HG02571 (cell line): Measurements from ENCODE around the gene TRAP1.

Experiments
- ATAC-seq: cut with Tn5 transposase; IDR thresholded peaks from one replicate; pipeline ENCODE4 v1.9.1; 2021; ENCODE audit warnings: mild to moderate bottlenecking, moderate library complexity; ENCODE audit not compliant: unreplicated experiment

TRAP1 gene

DNA sequence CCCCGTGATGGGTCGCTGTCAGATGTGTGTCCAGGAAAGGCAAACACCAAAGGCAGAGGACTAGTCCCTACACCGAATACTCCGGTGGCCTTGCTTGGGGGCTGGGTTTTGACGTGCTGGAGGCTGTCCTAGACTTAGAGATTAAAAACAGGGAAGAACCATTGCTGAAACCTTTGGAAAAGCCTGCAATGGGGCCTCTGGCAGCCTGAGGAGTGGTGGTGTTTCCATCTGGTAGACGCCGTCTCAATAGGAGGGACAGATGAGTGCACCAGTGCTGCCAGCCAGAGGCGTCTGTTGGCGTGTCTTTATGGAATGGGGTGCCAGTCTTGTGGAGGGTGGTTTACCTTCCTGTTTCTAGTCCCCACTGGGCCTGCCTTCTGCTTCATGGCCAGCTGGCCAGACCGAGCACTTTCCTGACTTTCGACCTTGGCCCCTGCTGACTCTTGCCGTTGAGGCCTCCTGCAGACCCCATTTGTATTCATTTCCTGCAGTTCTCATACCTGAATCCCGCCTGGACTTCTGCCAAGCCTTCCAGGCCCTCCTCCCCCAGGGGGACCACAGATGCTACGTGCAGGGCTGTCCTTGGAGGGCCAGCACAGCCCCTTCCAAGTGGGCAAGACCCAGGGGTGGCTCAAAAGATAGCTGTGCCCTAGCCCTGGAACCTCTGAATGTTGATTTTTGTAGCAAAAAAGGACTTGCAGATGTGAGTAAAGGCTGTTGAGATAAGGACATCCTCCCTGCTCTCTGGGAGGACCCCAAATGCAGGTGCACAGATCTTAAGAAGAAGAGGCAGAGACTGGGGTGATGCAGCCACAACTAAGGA lies 64.7 kb downstream of the TRAP1 start:
- no peak for ATAC-seq

DNA sequence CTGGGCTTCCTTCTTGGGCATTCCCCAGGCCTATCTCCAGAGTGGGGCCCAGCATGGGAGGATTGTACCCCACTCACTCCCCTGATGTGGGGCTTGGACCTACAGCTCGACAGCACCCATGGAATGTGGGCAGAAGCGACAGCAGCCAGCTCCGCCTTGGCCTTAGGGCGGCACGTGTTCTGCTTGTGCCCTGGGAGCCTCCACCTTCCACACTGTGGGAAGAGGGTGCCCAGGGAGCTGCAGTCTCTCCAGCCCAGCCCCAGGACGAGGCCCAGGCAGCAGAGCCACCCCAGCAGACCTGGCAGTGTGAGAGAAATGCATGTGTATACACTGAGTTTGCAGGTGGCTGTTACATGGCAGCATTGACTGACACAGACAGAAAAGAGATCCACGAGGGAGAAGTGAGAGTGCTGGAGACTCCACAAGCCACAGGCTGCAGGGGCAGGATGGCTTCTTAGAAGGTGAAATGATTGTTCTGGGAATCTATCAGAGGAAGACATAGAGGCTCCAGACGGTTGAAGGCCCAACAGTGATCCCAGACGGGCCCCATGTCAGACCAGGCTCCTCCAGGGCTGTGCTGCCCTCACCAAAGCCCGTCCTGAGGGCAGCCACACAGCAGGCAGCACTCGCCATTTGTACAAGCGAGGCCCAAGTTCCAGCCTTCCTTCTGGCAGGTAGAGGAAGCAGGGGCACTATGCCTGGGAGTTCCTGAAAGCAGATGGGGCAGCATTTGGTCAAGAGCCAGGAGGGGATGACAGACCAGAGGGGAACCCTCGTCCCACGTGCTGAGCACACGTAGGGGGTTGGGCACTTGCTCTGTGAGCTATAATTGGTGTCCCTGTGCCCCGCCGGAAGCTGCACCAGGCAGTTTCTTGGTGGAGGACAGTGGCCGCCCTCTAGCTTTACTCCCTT lies 65.6 kb downstream of the TRAP1 start:
- no peak for ATAC-seq

DNA sequence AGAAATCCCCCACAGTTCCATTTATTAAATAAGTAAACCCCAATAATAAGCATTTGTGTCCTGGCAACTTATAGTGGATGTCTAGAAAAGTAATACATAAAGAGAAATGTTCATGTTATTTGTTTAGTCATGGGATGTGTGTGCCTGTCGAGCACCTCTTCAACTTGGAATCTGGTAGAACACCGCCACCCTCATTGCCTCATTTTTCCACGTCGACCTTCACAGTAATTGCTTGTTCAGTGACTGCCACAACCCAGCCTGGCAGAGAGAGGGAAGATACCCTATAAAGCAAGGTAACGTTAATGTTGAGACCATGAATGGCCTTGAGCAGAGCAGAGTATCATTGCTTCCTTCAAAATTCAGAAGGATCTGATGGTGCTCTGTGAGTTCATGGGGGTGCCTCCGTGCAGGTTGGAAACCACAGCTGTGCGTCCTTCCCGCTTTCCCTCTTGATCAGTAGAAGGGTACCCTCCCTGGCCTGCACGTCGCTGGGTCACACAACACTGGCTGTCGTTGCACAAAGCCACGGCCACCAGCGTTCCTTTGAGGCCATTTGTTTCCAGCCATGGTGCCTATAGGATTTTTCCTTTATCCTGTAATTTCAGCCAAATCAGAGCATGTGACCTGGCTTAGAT lies 66.6 kb downstream of the TRAP1 start:
- no peak for ATAC-seq

DNA sequence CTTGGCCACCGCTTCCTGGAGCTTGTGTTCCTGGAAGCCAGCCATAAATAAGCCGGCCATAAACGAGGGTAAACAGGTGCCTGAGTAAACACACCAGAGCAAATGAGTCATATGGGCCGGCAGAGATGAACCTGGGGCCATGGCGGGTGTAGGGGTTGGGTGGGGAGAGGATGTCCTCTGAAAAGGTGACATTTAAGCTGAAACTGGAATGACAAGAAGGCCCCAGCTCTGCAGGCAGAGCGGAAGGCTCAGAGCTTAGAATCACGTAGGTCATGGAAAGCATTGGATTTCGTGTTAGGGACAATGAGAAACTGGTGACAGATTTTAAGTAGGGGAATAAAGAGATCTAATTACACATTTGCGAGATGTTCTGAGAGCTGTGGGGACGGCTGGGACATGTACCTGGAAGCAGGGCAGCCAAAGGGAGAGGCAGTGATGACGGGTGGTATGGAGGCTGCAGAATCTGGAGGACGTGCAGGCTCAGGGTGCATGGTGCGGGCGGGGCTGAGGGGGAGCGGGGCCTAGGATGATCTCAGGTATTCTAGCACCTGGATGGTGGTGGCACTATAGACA lies 70.9 kb downstream of the TRAP1 start:
- ATAC-seq: no peak

DNA sequence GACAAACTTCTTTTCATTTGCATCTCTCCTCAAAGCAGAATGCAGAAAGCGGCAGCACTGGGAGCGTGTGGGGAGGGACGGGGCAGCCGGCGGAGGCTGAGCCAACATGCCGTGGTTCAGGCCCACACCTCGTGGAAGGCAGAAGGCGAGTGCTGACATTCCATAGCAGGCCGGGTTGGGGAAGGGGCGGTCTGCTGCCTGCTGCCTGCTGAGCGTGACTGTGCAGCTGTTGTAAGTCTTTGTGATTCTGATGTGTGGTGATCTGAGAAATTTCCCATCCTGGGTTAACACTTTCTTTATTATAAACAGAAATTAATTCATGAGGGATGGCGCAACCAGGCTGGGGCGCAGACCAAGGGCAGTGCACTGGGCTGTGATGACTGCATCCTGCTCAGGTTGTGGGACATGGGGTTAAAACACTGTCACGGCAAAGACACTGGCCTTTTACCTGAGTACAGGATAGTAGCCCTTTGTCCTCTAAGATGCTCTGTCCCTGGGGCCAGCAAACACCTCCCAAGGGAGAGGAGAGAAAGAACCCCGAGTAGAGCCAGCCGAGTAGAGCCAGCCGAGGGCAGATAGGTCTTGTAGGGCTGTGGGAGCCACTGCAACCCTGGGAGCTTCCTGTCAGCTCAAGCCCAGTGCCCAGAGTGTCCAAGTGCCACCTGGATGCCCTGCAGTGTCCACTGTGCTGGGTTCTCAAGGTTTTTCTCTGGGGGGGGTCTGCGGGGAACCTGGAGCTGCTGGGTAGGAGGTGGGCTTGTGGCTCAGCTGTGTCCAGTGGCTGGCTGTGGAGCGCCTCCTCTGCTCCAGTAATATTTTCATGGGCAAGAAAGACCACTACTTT lies 71.6 kb downstream of the TRAP1 start:
- ATAC-seq: no peak

DNA sequence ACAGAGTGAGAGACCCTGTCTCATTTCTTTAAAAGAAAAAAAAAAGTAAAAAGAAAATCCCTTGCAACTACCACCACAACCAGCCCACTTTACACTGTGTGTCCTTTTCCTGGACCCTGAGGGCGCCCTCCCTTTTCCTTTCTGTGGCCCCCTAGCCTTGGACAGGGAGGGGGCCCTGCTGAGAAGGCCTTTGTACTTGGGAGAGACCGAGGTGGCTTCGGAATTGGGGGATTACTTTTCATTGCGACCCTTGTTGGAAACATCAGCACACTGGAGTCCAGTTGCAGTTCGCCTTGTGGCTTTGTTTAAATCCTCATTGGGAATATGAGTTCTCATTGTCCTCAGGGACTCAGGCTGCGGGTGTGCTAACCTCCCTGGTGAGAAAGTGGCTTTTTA lies 72.2 kb downstream of the TRAP1 start:
- ATAC-seq: no peak

DNA sequence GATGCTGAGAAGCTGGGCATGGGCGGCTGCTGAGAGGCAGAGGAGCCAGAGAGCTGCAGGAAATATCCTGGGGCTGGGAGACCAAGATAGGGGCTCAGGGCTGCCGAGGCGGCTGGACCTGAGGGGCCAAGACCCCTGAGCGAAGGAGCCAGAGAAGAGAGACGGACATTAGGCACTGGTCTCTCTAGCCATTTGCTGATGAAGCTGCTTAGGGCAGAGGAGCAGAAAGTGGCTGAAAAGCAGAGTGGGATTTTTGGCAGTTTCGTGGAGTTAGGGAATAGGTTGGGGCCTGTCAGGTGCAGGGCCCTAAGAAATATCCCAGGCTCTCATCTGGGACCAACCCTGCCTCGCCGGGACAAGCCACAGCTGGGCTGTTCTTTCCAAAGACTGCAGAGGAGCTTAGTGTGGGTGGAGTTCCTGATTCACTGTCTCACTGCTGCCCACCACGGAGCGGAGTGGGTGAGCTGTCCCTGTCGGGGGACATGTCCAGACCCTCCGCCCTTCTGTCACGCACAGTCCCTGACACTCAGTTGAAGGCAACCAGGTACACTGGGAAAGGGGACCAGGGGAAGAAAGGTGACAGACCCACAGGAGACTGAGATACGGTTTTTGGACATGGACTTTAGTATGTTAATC lies 74.1 kb downstream of the TRAP1 start:
- ATAC-seq: no peak

DNA sequence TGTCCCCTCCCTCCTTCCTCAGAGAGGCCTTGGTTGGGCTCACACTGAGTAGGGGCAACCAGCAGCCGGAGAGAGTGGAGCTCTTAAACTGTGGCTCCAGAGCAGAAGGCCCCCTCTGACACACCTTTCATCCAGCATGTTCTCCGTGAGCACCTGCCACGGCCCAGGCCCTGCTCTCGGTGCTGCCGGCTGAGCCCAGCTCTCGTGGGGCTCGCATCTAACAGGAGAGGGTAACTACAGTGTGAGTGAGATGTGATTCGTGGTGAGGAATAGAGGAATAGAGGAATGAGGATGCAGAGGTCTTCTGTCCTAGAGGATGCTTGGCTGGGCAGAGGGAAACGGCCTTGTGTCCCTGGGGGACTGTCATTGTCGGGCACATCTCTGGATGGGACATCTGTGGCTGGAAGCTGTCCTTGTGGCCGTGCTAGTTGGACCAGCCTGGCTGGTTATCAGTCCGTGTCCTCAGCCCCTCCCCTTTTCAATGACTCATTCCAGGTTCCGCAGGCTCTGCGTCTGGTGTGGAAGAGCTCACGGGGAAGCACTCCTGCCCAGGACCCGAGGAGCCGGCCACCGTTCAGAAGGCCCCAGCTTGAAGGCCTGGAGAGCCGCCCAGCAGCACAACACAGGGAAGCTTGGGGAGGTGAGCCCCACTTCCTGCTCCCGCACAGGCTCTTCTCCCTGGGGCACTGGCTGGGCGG lies 74.8 kb downstream of the TRAP1 start:
- ATAC-seq: no peak

DNA sequence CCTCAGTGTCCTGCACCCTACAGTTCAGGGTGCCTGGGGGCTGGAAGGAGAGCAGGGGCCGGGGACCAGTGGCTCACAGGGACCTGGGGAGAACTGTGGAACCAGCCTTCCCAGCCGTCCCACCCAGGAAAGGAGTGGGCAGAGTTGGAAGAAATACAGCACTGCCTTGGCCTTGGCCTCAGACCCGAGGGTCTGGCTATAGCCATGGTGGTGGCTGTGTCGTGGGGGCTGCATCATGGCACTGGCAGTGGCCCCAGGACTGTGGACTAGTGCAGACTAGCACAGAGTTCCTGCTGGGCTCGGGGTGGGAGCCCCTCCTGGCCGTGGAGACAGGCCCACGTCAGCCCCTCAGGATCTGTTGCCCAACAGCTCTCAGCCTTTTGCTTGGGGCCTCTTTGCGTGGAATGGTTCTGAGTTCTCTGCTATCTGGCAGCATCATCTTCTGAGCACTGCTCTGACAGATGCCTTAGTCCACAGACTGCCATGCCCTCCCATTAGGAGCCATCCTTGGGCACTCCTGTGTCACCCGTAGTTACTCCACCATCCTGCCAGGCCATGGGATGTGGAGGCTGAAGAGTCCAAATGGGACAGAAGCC lies 75.4 kb downstream of the TRAP1 start:
- no peak for ATAC-seq

DNA sequence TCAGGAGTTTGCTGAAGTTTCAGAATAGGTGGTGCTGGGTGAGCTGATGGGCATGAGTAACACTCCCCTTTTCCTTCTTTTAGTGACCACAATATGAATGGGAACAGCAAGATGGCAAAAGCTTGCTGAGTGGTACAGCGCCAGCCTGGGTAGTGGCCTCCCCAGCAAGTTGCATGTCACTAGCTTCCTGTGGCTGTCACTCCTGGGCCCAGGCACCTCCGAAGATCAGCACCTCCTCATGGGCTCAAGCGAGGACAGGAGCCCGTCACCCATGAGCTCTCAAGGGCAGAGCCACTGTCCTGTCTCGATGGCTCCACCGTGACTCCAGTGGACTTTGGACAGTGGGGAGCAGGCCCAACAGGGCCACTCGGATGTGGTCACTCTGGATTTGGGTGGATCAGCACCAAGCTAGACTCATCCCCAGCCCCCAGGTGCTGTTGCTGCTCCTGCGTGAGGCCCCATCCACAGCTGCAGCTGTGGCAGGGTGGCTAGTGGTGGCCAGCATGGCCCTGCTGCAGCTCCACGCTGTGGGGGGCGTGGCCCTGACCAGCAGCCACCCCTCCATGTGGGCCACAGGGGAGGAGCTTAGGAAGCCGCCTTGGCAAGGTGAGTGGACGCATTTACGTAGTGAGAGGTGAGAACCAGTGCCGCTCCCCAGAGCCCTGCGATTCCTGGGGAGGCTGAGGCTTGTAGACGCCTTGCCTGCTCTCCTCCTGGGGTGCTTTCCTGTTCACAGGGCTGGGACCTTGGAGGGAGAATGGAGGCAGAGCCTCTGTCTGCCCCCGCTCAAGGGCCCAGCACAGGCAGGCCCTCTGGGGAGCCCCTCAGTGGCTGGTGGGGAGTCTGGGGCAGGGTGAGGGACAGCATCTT lies 76.5 kb downstream of the TRAP1 start:
- ATAC-seq: no peak

DNA sequence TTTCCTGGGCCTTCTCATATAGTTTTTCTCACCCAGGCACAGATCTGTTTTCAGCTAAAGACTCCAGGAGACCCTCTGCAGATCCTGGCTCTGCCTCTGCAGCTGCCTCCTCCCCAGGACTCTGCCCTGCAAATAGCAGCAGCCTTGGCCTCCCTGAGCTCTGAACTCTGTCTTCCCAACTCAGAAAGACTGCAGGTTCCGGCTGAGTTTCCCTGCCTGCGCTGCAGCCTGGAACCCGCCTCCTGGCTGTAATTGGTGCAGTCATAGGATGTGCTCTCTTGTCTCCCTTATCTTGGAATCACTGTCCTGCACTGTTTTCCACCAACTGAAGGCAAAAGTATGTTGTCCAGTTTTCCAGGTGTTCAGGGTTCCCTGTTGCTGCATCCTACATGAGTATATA lies 77.1 kb downstream of the TRAP1 start:
- no peak for ATAC-seq

DNA sequence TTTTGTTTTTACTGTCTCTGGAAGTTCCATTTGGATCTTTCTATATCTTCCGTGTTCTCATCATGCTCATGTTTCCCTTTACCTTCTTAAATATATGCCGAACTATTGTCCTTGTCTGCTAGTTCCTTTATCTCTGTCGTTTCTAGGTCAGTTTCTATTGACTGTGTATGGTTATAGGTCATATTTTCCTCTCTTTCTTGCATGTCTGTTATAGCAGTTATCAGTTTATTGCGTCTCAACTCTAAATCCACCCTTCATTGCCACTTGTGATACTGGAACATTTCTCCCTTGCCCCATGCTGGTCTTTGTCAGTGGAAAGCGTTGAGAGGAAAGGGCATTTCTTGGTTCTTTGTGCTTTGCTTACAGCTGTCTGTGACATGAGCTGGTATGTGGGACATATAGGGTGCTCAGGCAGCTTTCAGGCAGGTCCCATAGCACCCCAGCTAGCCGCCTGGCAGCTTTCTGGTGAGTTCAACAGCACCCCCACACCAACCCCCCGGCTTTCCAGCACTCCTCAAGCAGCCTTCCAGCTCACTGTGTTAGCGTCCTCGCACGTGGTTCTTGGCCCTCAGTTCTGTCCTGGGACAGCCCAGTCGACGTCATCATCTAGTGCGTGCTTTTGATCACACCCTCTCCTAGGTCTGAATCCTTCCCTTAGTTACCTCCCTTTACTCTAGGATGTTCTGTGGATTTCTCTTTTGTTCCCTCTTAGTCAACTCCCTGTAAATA lies 78.2 kb downstream of the TRAP1 start:
- ATAC-seq: no peak

DNA sequence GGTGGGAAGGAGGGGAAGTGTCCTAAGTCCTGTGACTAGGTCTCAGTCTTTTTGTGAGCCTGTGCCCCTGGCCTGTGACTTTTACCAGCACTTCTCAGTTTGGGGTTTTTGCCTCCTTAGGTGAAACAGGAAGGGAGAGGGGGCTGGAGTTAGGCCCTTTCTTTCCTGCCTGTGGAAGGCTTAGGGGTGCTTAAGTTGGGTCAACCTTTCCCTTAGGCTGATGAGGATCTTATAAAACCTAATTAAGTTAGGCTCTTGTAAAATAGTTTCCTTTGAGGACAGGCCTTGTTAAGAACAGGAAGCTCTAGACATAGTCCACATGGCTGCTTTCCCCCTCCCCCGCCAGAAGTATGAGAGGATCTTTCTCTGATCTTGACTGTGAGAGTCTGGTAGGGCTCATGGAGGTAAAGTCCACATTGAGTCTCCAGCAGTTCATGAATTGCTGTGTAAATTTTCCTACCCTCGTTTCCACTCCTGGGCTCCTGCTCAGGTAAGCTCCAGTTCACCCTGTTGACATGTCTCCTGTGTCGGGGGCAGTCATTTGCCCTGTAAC lies 79.9 kb downstream of the TRAP1 start:
- ATAC-seq: no peak

DNA sequence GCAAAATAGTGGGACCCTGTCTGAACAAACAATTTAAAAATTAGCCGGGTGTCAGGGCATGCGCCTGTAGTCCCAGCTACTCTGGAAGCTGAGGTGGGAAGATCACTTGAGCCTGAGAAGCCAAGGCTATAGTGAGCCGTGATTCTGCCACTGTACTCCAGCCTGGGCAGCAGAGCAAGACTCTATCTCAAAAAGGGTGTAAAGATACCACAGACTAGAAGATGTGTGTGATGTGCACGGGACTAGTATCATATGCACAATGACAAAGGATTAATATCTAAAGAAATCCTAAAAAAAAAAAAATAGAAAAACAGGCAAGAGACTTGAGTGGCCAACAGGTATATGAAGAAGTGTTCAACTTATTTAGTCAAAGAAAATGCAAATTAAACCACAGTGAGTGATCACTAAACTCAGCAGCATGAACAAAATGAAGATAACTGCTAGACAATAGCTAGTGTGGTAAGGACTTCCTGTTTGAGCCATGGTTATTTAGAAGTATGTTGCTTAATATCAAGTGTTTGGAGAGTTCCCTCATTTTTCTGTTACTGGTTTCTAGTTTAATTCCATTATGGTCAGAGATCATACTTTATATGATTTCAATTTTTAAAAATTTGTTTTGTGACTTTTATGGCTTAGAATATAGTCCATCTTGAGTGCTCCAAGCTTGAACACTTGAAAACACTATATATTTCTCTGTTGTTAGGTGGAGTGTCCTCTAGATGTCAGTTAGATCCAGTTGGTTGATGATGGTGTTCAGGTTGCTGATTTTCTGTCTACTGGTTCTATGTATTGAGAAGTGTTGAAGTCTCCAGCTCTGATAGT lies 91.2 kb downstream of the TRAP1 start:
- no peak for ATAC-seq

DNA sequence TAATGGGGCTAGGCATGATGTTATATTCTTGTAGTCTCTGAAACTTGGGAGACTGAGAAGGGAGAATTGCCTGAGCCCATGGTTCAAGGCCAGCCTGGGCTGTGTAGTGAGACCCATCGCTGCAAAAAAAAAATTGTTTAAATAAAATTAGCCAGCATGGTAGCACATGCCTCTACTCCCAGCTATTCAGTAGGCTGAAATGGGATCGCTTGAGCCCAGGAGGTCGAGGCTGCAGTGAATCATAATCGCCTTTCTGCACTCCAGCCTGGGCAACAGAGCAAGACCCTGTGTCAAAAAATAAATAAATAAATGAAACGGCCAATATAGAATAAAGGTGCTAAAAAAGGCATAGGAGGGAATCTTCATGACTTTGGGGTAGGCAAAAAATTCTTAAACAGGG lies 92.0 kb downstream of the TRAP1 start:
- no peak for ATAC-seq

DNA sequence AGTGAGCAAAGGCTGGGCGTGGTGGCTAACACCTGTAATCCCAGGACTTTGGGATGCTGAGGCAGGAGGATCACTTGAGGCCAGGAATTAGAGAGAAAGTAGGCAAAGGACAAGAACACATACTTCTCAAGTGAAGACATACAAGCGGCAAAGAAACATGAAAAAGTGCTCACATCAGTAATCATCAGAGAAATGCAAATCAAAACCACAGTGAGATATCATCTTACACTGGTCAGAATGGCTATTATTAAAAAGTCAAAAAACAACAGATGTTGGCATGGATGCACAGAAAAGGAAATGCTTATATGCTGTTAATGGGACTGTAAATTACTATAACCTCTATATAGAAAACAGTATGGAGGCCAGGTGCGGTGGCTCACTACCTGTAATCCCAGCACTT lies 93.7 kb downstream of the TRAP1 start:
- no peak for ATAC-seq
